A673 (cell line): ENCODE measurements around the gene IQGAP1.

ENCODE experiments used
- CTCF ChIP-seq: fragments of 300-800, 200-600 bp; sonication (generic); conservative IDR thresholded peaks from 2 replicates; pipeline ENCODE4 v1.5.1; 2017; ENCODE audit warnings: low read depth, mild to moderate bottlenecking, antibody characterized with exemption, low read length, moderate library complexity, mixed read lengths
- EZH2 ChIP-seq: fragments of 200-600 bp; sonication (generic); IDR thresholded peaks from 2 replicates; pipeline ENCODE4 v1.6.1; 2017; ENCODE audit warnings: borderline replicate concordance, low read depth, mild to moderate bottlenecking, mixed read lengths, antibody characterized with exemption, low read length; ENCODE audit not compliant: poor library complexity, severe bottlenecking

- TF ChIP-seq CTCF: no peak
- no peak for TF ChIP-seq EZH2
Measured at GRCh38 chr15:90348456-90348855, 39.6 kb upstream of the IQGAP1 start.
